DOHH2 (cell line): ENCODE data around the gene FANCC.

ENCODE experiments used
- H3F3A ChIP-seq: fragments of 200-600 bp; sonication (generic), shearing (Covaris generic); 2 replicates; pipeline ENCODE4 v1.6.0; 2016; ENCODE audit warnings: antibody characterized with exemption, mild to moderate bottlenecking; ENCODE audit not compliant: control insufficient read depth, insufficient read depth
- H3K27ac ChIP-seq: fragments of 200-600 bp; sonication (generic); 2 replicates; pipeline ENCODE4 v1.5.1; 2014; ENCODE audit warnings: low read depth, mild to moderate bottlenecking, low read length, moderate library complexity
- H3K27me3 ChIP-seq: fragments of 200-600 bp; sonication (generic); 2 replicates; pipeline ENCODE4 v1.6.1; 2014; ENCODE audit warnings: mild to moderate bottlenecking, low read length, mixed read lengths; ENCODE audit not compliant: control insufficient read depth
- H3K36me3 ChIP-seq: fragments of 200-600 bp; sonication (generic); 2 replicates; pipeline ENCODE4 v1.6.1; 2014; ENCODE audit warnings: mild to moderate bottlenecking, low read length, moderate library complexity, mixed read lengths; ENCODE audit not compliant: control insufficient read depth
- H3K4me1 ChIP-seq: fragments of 200-600 bp; sonication (generic); 2 replicates; pipeline ENCODE4 v1.6.1; 2014; ENCODE audit warnings: mild to moderate bottlenecking, low read length, mixed read lengths; ENCODE audit not compliant: control insufficient read depth
- H3K4me2 ChIP-seq: fragments of 200-600 bp; sonication (generic); 2 replicates; pipeline ENCODE4 v1.6.0; 2014; ENCODE audit warnings: mild to moderate bottlenecking, low read length, moderate library complexity
- H3K4me3 ChIP-seq: fragments of 200-600 bp; sonication (generic); 2 replicates; pipeline ENCODE4 v1.5.1; 2014; ENCODE audit warnings: mild to moderate bottlenecking, low read length, mixed read lengths
- H3K79me2 ChIP-seq: fragments of 200-600 bp; sonication (generic); 2 replicates; pipeline ENCODE4 v1.6.1; 2014; ENCODE audit warnings: mild to moderate bottlenecking, low read length, mixed read lengths; ENCODE audit not compliant: control insufficient read depth
- H3K9me2 ChIP-seq: fragments of 200-600 bp; sonication (generic); replicated peaks from 2 replicates; pipeline ENCODE4 v1.6.1; 2014; ENCODE audit warnings: mild to moderate bottlenecking, low read length, mixed read lengths; ENCODE audit not compliant: control insufficient read depth
- H3K9me3 ChIP-seq: fragments of 200-600 bp; sonication (generic); 2 replicates; pipeline ENCODE4 v1.6.1; 2014; ENCODE audit warnings: antibody characterized with exemption, low read length, mixed read lengths; ENCODE audit not compliant: control insufficient read depth, insufficient read depth
- H4K20me1 ChIP-seq: fragments of 200-600 bp; sonication (generic); 2 replicates; pipeline ENCODE4 v1.6.0; 2014; ENCODE audit warnings: low read depth, mild to moderate bottlenecking, antibody characterized with exemption, low read length, moderate library complexity; ENCODE audit not compliant: control insufficient read depth, insufficient read depth
- CTCF ChIP-seq: fragments of 200-600 bp; sonication (generic); IDR thresholded peaks from one replicate; pipeline ENCODE4 v1.5.1; 2014; ENCODE audit warnings: antibody characterized with exemption, mild to moderate bottlenecking, low read depth, low read length; ENCODE audit not compliant: poor library complexity, severe bottlenecking
- EZH2phosphoT487 ChIP-seq: fragments of 200-600 bp; sonication (generic); IDR thresholded peaks from 2 replicates; pipeline ENCODE4 v1.6.1; 2017; ENCODE audit warnings: borderline replicate concordance, mild to moderate bottlenecking, antibody characterized with exemption, low read length, moderate library complexity, mixed read lengths

FANCC gene

GRCh38 chr9:95104980-95105379 lies 212.5 kb downstream of the FANCC start:
- H3K36me3 ChIP-seq, result no peaks in the 10 kb centered on the region
- no peaks in the 10 kb centered on the region for H3K4me1 ChIP-seq
- H3F3A ChIP-seq, result no peaks in the 10 kb centered on the region
- H3K79me2 ChIP-seq, result no peaks in the 10 kb centered on the region
- no peaks in the 10 kb centered on the region for H3K9me3 ChIP-seq
- H3K27ac ChIP-seq, result no peak overlapping the region
- no peak overlapping the region for H3K4me2 ChIP-seq
- H3K27me3 ChIP-seq, result no peaks in the 10 kb centered on the region
- no peaks in the 10 kb centered on the region for H4K20me1 ChIP-seq
- TF ChIP-seq CTCF (no peak), EZH2phosphoT487 (no peak)
- H3K4me3 ChIP-seq, result no peak overlapping the region
- H3K9me2 ChIP-seq, result no peaks in the 10 kb centered on the region

DNA sequence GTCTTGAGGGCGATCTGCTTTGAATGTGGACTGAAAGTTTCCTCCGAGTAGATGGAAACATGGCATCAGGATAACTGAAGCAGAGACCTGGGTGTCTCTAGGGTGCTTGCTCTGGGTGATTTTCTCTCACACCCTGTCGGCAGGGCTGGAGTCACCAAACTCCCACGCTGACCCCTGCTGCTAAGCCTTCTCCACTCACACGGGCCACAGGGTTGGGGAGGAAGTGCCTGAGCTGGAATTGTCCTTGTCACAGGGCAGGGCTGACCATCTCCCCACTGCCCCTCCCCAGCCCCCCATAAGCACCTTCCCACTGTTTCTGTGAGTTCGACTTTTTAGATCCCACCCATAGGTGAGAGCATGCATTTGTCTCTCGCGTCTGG lies 212.9 kb downstream of the FANCC start:
- no peaks in the 10 kb centered on the region for H3K9me3 ChIP-seq
- H3K9me2 ChIP-seq, result no peaks in the 10 kb centered on the region
- no peaks in the 10 kb centered on the region for H3K4me1 ChIP-seq
- H3F3A ChIP-seq, result no peaks in the 10 kb centered on the region
- H3K36me3 ChIP-seq, result no peaks in the 10 kb centered on the region
- H3K4me2 ChIP-seq, result no peak overlapping the region
- TF ChIP-seq EZH2phosphoT487 (no peak), CTCF (no peak)
- H3K27me3 ChIP-seq, result no peaks in the 10 kb centered on the region
- H3K4me3 ChIP-seq, result no peak overlapping the region
- H4K20me1 ChIP-seq, result no peaks in the 10 kb centered on the region
- H3K79me2 ChIP-seq, result no peaks in the 10 kb centered on the region
- H3K27ac ChIP-seq, result no peak overlapping the region

DNA sequence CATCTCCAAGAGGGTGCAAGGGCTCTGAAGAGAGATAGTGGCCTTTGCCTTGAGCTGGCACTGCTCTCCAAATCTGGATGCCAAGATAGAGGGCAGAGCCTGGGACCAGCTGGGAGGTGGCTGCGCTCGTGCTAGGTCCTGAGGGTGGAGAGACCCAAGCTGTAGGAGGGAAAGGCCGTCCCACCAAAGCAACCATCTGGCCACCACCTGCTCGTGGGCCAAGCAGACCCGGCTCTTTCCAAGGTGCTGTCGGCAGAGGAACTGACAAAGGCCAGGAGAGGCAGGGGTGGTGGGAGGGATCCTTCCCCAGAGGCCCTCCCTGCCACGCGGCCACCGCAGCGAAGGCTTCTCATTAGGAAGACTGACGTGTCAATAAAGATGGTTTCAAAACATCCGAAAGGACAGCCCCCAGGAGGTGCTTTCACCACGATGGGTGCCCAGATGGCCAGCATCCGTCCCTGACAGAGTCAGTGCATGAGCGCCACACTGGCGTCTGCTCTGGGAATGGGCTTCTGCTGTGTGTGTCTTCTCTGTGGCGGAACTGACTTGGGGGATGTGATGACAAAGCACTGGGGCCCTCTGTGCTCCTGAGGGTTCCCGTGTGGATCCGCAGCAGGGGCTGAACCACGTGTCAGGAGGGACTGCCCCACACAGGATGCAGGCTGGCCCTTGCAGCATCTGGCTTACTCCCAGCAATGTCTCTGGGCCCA lies 213.5 kb downstream of the FANCC start:
- Histone ChIP-seq H3K27ac (no peak overlapping the region), H4K20me1 (no peaks in the 10 kb centered on the region), H3K9me2 (no peaks in the 10 kb centered on the region), H3K4me2 (no peak overlapping the region), H3K4me1 (no peaks in the 10 kb centered on the region), H3K36me3 (no peaks in the 10 kb centered on the region), H3K9me3 (no peaks in the 10 kb centered on the region), H3K27me3 (no peaks in the 10 kb centered on the region), H3K4me3 (no peak overlapping the region), H3K79me2 (no peaks in the 10 kb centered on the region), H3F3A (no peaks in the 10 kb centered on the region)
- TF ChIP-seq EZH2phosphoT487 (no peak), CTCF (no peak)
